A673 (cell line): ENCODE measurements around the gene MAB21L1. TPM values are rescaled to one million over a fixed set of nuclear protein-coding genes. Genes with fewer than 3 reads are reported as not detected.

Experiments used
- BruUV-seq: library from RNA; stranded (reverse); fragments of 400-500 nt; replicated peaks from 2 replicates; lab custom pipeline; 2021; lab: Mats Ljungman, UMichigan
- CTCF ChIA-PET: fragments of 300-600 bp; sonication (Branson Sonifier 250); formaldehyde crosslinking; loops from one replicate; lab custom pipeline; 2022; ENCODE audit warnings: antibody characterized with exemption; lab: Charles Lee
- POLR2A ChIA-PET: fragments of 300-600 bp; sonication (Branson Sonifier 250); formaldehyde crosslinking; loops from one replicate; lab custom pipeline; 2022; ENCODE audit warnings: antibody characterized with exemption; ENCODE audit not compliant: low non-redundant PET; lab: Charles Lee
- DNase-seq: peaks from one replicate; pipeline ENCODE4 v3.0.0-alpha.2; 2015; ENCODE audit warnings: low spot score
- H3K27ac ChIP-seq: fragments of 200-600 bp; sonication (generic); 2 replicates; pipeline ENCODE4 v1.5.1; 2016; ENCODE audit warnings: mixed run types, low read depth, mild to moderate bottlenecking, mixed read lengths, antibody characterized with exemption, low read length; ENCODE audit not compliant: poor library complexity, severe bottlenecking
- H3K27me3 ChIP-seq: fragments of 200-600 bp; sonication (generic); replicated peaks from 2 replicates; pipeline ENCODE4 v1.6.1; 2017; ENCODE audit warnings: mixed run types, low read depth, mild to moderate bottlenecking, mixed read lengths, antibody characterized with exemption, low read length; ENCODE audit not compliant: insufficient read depth, poor library complexity
- H3K36me3 ChIP-seq: fragments of 200-600 bp; sonication (generic); 2 replicates; pipeline ENCODE4 v1.6.1; 2016; ENCODE audit warnings: mixed run types, mild to moderate bottlenecking, mixed read lengths, antibody characterized with exemption, low read length; ENCODE audit not compliant: insufficient read depth, poor library complexity, severe bottlenecking
- H3K4me1 ChIP-seq: fragments of 200-600 bp; sonication (generic); 2 replicates; pipeline ENCODE4 v1.6.1; 2017; ENCODE audit warnings: mixed run types, mild to moderate bottlenecking, mixed read lengths, antibody characterized with exemption, low read length; ENCODE audit not compliant: insufficient read depth, poor library complexity, severe bottlenecking
- H3K4me3 ChIP-seq: fragments of 200-600 bp; sonication (generic); 2 replicates; pipeline ENCODE4 v1.5.1; 2016; ENCODE audit warnings: low read depth, mixed run types, mild to moderate bottlenecking, mixed read lengths, low read length; ENCODE audit not compliant: poor library complexity, severe bottlenecking
- H3K9me3 ChIP-seq: fragments of 200-600 bp; sonication (generic); 2 replicates; pipeline ENCODE4 v1.6.1; 2016; ENCODE audit warnings: mixed run types, low read depth, mild to moderate bottlenecking, mixed read lengths, antibody characterized with exemption, low read length; ENCODE audit not compliant: poor library complexity, severe bottlenecking
- EZH2 ChIP-seq: fragments of 200-600 bp; sonication (generic); IDR thresholded peaks from 2 replicates; pipeline ENCODE4 v1.6.1; 2017; ENCODE audit warnings: borderline replicate concordance, low read depth, mild to moderate bottlenecking, mixed read lengths, antibody characterized with exemption, low read length; ENCODE audit not compliant: poor library complexity, severe bottlenecking
- intact Hi-C: fragments of 100-400 bp; cut with micrococcal nuclease; formaldehyde crosslinking; loops from one replicate; pipeline ENCODE4 v1.10.0; 2022; ENCODE audit not compliant: unreplicated experiment
- total RNA-seq: library from RNA; stranded (reverse); gene quantifications from 2 replicates; pipeline ENCODE4 v1.2.3, GENCODE V29; 2021
- TF ChIP-seq, protein P1 (sequence below): fragments of 300-800, 200-600 bp; sonication (generic); conservative IDR thresholded peaks from 2 replicates; pipeline ENCODE4 v1.5.1; 2017; ENCODE audit warnings: low read depth, mild to moderate bottlenecking, antibody characterized with exemption, low read length, moderate library complexity, mixed read lengths

Gene MAB21L1
- total RNA-seq, 1 experiment from 2014 or later: not detected

DNA sequence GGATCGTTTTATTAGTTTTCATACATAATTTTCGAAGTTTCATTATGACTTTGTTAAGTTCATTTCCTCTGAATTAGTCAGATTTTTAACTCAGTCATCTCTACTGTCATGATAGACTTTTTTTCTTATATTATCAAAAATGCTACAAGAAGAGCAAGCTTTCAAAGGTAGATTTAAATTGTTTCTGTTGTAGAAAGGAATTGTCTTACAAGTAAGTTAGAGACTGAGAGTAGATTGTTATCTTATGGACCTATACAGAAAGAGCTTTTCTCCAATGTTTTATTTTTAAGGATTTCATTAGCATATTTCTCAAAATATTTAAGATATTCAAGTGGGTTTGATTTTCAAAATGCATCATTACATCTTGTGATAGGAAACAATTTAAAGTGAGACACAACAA lies 2.7 kb downstream of the MAB21L1 start:
- Histone ChIP-seq H3K27ac (no peak overlapping the region), H3K27me3 (no peaks in the 10 kb centered on the region), H3K4me1 (no peaks in the 10 kb centered on the region), H3K36me3 (no peaks in the 10 kb centered on the region), H3K9me3 (no peaks in the 10 kb centered on the region), H3K4me3 (no peak overlapping the region)
- ChIA-PET CTCF (no interaction called here), POLR2A (no interaction called here)
- intact Hi-C loops: no loop called here
- BruUV-seq: no TSS peak
- TF ChIP-seq, protein P1, sequence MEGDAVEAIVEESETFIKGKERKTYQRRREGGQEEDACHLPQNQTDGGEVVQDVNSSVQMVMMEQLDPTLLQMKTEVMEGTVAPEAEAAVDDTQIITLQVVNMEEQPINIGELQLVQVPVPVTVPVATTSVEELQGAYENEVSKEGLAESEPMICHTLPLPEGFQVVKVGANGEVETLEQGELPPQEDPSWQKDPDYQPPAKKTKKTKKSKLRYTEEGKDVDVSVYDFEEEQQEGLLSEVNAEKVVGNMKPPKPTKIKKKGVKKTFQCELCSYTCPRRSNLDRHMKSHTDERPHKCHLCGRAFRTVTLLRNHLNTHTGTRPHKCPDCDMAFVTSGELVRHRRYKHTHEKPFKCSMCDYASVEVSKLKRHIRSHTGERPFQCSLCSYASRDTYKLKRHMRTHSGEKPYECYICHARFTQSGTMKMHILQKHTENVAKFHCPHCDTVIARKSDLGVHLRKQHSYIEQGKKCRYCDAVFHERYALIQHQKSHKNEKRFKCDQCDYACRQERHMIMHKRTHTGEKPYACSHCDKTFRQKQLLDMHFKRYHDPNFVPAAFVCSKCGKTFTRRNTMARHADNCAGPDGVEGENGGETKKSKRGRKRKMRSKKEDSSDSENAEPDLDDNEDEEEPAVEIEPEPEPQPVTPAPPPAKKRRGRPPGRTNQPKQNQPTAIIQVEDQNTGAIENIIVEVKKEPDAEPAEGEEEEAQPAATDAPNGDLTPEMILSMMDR: no peak
- no peak for TF ChIP-seq EZH2
- no peak for DNase-seq

DNA sequence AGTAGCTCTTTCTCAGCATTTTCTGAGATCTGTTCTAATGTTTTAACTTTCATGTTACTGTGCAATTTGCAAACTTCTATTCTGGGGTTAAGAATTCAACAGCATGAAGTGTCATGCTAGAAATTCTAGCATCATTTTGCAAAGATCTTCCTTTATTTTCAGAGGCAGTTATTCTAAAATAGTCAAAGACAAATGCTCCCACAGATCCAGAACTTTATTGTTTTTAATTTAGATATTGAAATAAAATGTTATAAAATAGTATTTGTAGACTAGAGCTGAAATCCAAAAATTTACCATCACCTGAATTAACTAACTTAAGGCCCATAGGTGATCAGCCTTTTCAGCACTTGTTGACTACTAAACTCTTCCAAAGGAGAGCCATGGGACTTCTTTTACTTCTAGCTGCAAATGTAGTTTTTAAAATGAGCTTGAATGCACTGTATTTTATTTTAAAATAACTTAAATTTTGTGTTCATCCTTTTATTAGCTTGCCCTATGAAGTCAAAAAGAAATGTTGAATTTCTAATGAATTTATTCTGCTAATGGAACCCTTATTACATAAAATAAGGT lies 3.2 kb downstream of the MAB21L1 start:
- Histone ChIP-seq H3K27ac (no peak overlapping the region), H3K36me3 (no peaks in the 10 kb centered on the region), H3K4me1 (no peaks in the 10 kb centered on the region), H3K4me3 (no peak overlapping the region), H3K27me3 (no peaks in the 10 kb centered on the region), H3K9me3 (no peaks in the 10 kb centered on the region)
- intact Hi-C loops: no loop called here
- POLR2A ChIA-PET: no interaction called here
- CTCF ChIA-PET: no interaction called here
- DNase-seq: no peak
- TF ChIP-seq EZH2: no peak
- TF ChIP-seq, protein P1: no peak
- BruUV-seq: no TSS peak

DNA sequence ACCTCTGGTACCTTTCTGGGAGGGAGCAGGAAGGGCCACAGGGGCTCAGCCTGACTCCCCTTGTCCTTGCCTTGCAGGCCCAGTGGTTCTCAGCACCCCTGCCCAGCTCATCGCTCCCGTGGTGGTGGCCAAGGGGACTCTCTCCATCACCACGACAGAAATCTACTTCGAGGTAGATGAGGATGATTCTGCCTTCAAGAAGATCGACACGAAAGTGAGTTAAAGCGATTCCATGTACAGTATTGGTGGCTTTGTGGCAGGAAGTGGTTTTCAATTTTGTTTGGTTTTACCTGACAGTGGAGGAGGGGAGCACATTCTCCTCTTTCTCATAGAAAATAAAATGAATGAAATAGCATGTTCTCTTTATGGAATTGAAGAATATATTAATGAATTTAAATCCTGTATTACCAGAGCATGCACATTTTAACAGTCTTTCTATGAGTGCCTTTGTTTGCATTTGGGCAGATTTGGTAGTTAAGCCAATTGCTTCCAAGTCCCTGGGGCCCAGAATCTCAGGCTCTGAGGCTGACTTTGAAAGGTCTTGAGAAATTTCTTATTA lies 4.1 kb downstream of the MAB21L1 start:
- H3K27me3 ChIP-seq: no peaks in the 10 kb centered on the region
- intact Hi-C loops: no loop called here
- ChIA-PET CTCF (no interaction called here), POLR2A (no interaction called here)
- no peaks in the 10 kb centered on the region for H3K9me3 ChIP-seq
- no peaks in the 10 kb centered on the region for H3K36me3 ChIP-seq
- H3K4me3 ChIP-seq: no peak overlapping the region
- H3K4me1 ChIP-seq: no peaks in the 10 kb centered on the region
- no peak for DNase-seq
- no TSS peak for BruUV-seq
- H3K27ac ChIP-seq: no peak overlapping the region
- TF ChIP-seq, protein P1: no peak
- TF ChIP-seq EZH2: no peak
